ES-I3 (cell line): ENCODE results near the gene NDUFA9.

Experiments
- H3K36me3 ChIP-seq: 2 replicates; pipeline ENCODE4 v1.6.1; 2013; ENCODE audit warnings: mild to moderate bottlenecking, low read length, control low read depth, moderate library complexity; ENCODE audit not compliant: insufficient read depth
- H3K4me1 ChIP-seq: 2 replicates; pipeline ENCODE4 v1.6.1; 2013; ENCODE audit warnings: mild to moderate bottlenecking, control low read depth, low read length; ENCODE audit not compliant: insufficient read depth
- H3K9ac ChIP-seq: 2 replicates; pipeline ENCODE4 v1.6.1; 2013; ENCODE audit warnings: low read depth, mild to moderate bottlenecking, low read length, moderate library complexity
- H3K9me3 ChIP-seq: 2 replicates; pipeline ENCODE4 v1.6.1; 2013; ENCODE audit warnings: mild to moderate bottlenecking, low read length, moderate library complexity; ENCODE audit not compliant: control insufficient read depth, insufficient read depth

NDUFA9 gene

GRCh38 chr12:4649358-4649661, 396 bp downstream of the NDUFA9 start:
- H3K9me3 ChIP-seq, result no peaks in the 10 kb centered on the region
- H3K9ac ChIP-seq, result peak overlapping the region; percentile 77
- peaks cover 12% of the 10 kb centered on the region; the same call in 1 of the 2 replicates for H3K4me1 ChIP-seq
- no peaks in the 10 kb centered on the region for H3K36me3 ChIP-seq

GRCh38 chr12:4653257-4653656, 4.3 kb downstream of the NDUFA9 start:
- H3K36me3 ChIP-seq, result peaks cover 10% of the 10 kb centered on the region; the same call in 1 of the 2 replicates
- no peaks in the 10 kb centered on the region for H3K9me3 ChIP-seq
- no peak overlapping the region for H3K9ac ChIP-seq
- H3K4me1 ChIP-seq, result peaks cover 3% of the 10 kb centered on the region; the same call in 1 of the 2 replicates

- Histone ChIP-seq H3K9ac (no peak overlapping the region), H3K4me1 (peaks cover 3% of the 10 kb centered on the region; the same call in 1 of the 2 replicates), H3K9me3 (no peaks in the 10 kb centered on the region), H3K36me3 (peaks cover 10% of the 10 kb centered on the region; the same call in 1 of the 2 replicates)
Measured at GRCh38 chr12:4653691-4654090, 4.8 kb downstream of the NDUFA9 start.

- no peak overlapping the region for H3K9ac ChIP-seq
- H3K9me3 ChIP-seq, result peaks cover 2% of the 10 kb centered on the region
- H3K36me3 ChIP-seq, result peaks cover 51% of the 10 kb centered on the region
- no peaks in the 10 kb centered on the region for H3K4me1 ChIP-seq
Measured at GRCh38 chr12:4663971-4664505, 15.1 kb downstream of the NDUFA9 start.

- Histone ChIP-seq H3K36me3 (peaks cover 50% of the 10 kb centered on the region), H3K9ac (no peak overlapping the region), H3K4me1 (no peaks in the 10 kb centered on the region), H3K9me3 (peaks cover 2% of the 10 kb centered on the region)
Measured at GRCh38 chr12:4665236-4665635, 16.3 kb downstream of the NDUFA9 start.

GRCh38 chr12:4679711-4680110, 30.8 kb downstream of the NDUFA9 start:
- Histone ChIP-seq H3K4me1 (no peaks in the 10 kb centered on the region), H3K9ac (no peak overlapping the region), H3K9me3 (no peaks in the 10 kb centered on the region), H3K36me3 (peaks cover 12% of the 10 kb centered on the region; the same call in 1 of the 2 replicates)

- Histone ChIP-seq H3K4me1 (no peaks in the 10 kb centered on the region), H3K9ac (no peak overlapping the region), H3K36me3 (peaks cover 21% of the 10 kb centered on the region), H3K9me3 (no peaks in the 10 kb centered on the region)
Measured at GRCh38 chr12:4681732-4682131, 32.8 kb downstream of the NDUFA9 start.

GRCh38 chr12:4685317-4685716, 36.4 kb downstream of the NDUFA9 start:
- Histone ChIP-seq H3K36me3 (peaks cover 32% of the 10 kb centered on the region), H3K4me1 (no peaks in the 10 kb centered on the region), H3K9me3 (no peaks in the 10 kb centered on the region), H3K9ac (no peak overlapping the region)

- peaks cover 22% of the 10 kb centered on the region for H3K36me3 ChIP-seq
- no peak overlapping the region for H3K9ac ChIP-seq
- 0 out of 2 replicates have a peak, but pooled peaks cover 3% of the 10 kb centered on the region for H3K9me3 ChIP-seq
- no peaks in the 10 kb centered on the region for H3K4me1 ChIP-seq
Measured at GRCh38 chr12:4690760-4691159, 41.8 kb downstream of the NDUFA9 start.
